ENCODE results near the gene AMACR.
"Not testable (repeated sequence)": the region's sequence is repeated elsewhere in the genome, so short reads cannot be mapped to it uniquely, and the experiment has no call there.

Gene AMACR

DNA sequence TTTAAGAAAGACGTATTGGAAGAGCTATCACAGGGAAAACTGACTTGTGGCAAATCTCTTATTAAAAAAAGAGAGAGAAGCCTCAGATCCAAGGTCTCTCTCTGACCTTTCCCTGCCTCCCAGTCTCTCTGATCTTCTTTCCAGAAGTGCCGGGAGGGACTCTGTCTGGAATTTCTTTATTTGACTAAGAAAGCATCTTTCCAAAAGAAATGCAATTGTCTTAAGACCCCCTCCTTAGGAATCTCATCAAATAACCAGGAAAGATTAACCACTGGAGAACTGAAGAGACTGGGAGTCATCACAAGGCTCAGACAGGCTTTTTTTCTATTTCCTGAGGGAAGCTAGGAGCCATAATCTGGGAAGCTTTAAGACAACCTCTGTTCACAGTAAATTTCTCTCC is 30.5 kb upstream of the AMACR start:
- H3K4me3 ChIP-seq, result no peak overlapping the region
- no peak for DNase-seq (ENCODE audit: low spot score)

DNA sequence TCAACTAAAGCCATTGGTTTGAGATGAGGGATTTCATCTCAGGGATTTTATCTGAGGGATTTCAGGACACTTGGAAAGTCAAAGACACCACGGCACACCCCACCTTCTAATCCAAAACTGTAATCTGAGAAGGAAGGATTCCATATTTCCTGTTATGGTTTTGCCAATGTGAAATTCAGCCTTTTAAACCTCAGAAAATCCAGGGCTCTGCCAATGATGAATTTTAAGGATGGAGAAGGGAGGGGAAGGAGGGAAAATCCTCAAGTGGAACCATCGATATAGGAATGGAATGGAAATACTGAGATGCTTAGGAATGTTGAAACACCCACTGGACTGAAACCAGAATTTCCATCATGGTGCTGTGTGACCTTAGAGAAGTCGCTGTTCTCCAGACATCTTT is 29.9 kb upstream of the AMACR start:
- Histone ChIP-seq H3K27ac (peak overlapping the region; percentile 4 to 37), H3K4me3 (no peak overlapping the region)
- DNase-seq (ENCODE audit: low spot score), result no peak
- TF ChIP-seq, protein P1, sequence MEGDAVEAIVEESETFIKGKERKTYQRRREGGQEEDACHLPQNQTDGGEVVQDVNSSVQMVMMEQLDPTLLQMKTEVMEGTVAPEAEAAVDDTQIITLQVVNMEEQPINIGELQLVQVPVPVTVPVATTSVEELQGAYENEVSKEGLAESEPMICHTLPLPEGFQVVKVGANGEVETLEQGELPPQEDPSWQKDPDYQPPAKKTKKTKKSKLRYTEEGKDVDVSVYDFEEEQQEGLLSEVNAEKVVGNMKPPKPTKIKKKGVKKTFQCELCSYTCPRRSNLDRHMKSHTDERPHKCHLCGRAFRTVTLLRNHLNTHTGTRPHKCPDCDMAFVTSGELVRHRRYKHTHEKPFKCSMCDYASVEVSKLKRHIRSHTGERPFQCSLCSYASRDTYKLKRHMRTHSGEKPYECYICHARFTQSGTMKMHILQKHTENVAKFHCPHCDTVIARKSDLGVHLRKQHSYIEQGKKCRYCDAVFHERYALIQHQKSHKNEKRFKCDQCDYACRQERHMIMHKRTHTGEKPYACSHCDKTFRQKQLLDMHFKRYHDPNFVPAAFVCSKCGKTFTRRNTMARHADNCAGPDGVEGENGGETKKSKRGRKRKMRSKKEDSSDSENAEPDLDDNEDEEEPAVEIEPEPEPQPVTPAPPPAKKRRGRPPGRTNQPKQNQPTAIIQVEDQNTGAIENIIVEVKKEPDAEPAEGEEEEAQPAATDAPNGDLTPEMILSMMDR (IDR thresholded peaks at IDR 0.05), result no peak

More for the DNA sequence above, 30.5 kb upstream of the AMACR start:
- no peak overlapping the region for H3K27ac ChIP-seq
- TF ChIP-seq, protein P1 (IDR thresholded peaks at IDR 0.05), result no peak

DNA sequence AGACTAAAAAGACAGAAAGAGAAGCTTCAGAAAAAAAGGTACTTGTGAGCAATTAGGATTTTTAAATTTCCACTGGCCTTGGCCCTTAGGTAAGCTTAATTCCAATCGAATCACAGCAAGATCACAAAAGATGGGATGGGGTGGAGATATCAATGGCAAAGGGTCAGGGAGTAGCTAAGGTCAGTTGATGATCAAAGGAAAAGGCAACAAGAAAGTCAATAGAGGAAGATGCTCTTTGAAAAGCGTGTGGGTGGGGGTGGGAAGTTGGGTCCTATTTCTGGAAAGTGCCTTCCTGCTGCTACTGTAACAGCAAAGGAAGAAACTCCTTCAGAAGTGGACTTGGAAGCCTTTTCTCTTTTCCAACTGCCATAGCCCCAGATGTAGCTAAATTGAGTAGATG is 27.9 kb upstream of the AMACR start:
- no peak overlapping the region for H3K27ac ChIP-seq
- no peak for DNase-seq (ENCODE audit: low spot score)
- TF ChIP-seq, protein P1 (IDR thresholded peaks at IDR 0.05), result no peak

DNA sequence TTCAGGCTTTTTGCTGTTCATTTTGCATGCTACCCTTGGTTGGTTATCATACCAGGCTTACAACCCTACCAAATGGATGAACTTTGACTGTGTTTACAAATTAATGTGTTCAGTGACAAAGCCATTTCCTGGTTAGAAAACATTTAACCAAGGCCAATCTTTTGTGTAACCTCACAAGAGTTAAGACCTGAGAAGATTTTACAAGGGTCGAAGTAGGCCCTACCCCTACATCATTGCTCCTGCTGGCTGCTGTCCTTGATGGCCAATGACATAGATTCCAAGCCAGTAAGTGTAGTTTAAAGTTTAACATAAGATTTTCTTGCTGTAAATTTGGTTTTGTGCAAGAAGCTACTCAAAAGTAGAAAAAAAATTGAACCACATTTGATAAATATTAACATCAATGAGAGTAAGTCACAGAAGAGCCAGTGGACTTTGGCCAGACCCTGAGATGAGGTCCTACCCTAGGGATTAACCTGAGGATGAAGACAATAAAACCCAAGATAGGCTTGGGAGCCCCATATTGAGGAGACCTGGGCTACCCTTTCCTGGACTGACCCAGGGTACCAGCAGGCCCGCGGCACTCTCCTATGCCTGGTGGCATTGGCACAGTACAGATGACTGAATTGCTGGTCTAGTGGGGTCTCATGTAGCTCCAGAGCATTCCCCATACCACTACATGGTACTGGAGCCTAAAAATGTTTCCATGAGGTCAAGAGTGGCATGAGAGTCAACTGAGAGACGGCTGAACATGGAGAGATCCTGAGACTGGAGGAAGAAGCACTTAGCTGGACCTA is 26.9 kb upstream of the AMACR start:
- H3K4me3 ChIP-seq, result no peak overlapping the region

More for the DNA sequence above, 27.9 kb upstream of the AMACR start:
- H3K4me3 ChIP-seq, result no peak overlapping the region

GRCh38 chr5:34031966-34032365 is 24.1 kb upstream of the AMACR start:
- no peak overlapping the region for H3K27ac ChIP-seq
- H3K4me3 ChIP-seq, result no peak overlapping the region
- DNase-seq (ENCODE audit: low spot score), result no peak
- TF ChIP-seq, protein P1 (IDR thresholded peaks at IDR 0.05), result no peak

More for the DNA sequence above, 26.9 kb upstream of the AMACR start:
- H3K27ac ChIP-seq, result no peak overlapping the region
- no peak for DNase-seq (ENCODE audit: low spot score)
- TF ChIP-seq, protein P1 (IDR thresholded peaks at IDR 0.05), result no peak

DNA sequence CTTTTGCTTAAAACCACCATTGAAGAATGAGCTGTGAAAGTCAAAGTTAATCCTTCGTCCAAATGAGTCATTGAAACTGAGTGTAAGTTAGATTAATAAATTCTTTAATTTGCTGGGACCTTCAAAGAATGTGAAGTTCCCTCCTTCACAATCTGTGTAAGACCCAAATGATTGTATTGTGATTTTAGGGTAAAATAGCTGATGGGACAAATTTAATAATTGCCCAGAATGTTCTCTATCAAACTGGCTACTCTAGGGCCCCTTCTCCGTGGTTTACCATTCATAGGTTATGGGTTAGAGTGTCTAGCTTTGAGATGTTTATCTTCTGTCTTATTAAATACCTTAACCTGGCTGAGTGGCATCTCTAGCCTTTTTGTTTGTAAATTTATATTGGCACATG is 23.3 kb upstream of the AMACR start:
- H3K27ac ChIP-seq, result no peak overlapping the region

GRCh38 chr5:34030585-34030984 is 22.7 kb upstream of the AMACR start:
- not testable (repeated sequence) for H3K4me3 ChIP-seq; DNase-seq (ENCODE audit: low spot score); H3K27ac ChIP-seq

More for the DNA sequence above, 23.3 kb upstream of the AMACR start:
- H3K4me3 ChIP-seq, result no peak overlapping the region
- TF ChIP-seq, protein P1 (IDR thresholded peaks at IDR 0.05), result no peak
- no peak for DNase-seq (ENCODE audit: low spot score)

Data from coronary artery (tissue), 2 donors.